ENCODE results near the gene CCDC8. TPM values are rescaled to one million over a fixed set of nuclear protein-coding genes. Genes with fewer than 3 reads are reported as not detected.

The CCDC8 gene
- total and polyA plus RNA-seq, 4 experiments from 2014 or later = not detected

- H3K4me3 ChIP-seq (ENCODE audit: low read length in 2 of 2) = no peak overlapping the region
- H3K27me3 Mint-ChIP-seq = peaks cover 10 to 22% of the 10 kb centered on the region in 2 donors
- no peaks in the 10 kb centered on the region for H3K9me3 ChIP-seq (ENCODE audit: control insufficient read depth in 1 of 2, low read length in 2 of 2)
- no peak for DNase-seq
- no peaks in the 10 kb centered on the region for H3K4me1 ChIP-seq (ENCODE audit: insufficient read depth, low read length)
- H3K27ac ChIP-seq (ENCODE audit: low read depth, low read length) = no peak overlapping the region
- peaks cover 2 to 13% (median 11%) of the 10 kb centered on the region in 8 donors for H3K9me3 Mint-ChIP-seq
- CTCF ChIA-PET (ENCODE audit: partially characterized antibody) = no interaction called here
- peaks cover 3 to 5% of the 10 kb centered on the region in 2 donors for H3K36me3 Mint-ChIP-seq
- H3K4me1 Mint-ChIP-seq = no peaks in the 10 kb centered on the region
- no peaks in the 10 kb centered on the region for H3K36me3 ChIP-seq (ENCODE audit: insufficient read depth, low read length)
- H3K4me3 Mint-ChIP-seq = no peak overlapping the region
- intact Hi-C loops (cut with micrococcal nuclease) = no loop called here
- H3K27me3 ChIP-seq (ENCODE audit: insufficient read depth, low read length) = peaks cover 3% of the 10 kb centered on the region
- no peak overlapping the region for H3K27ac Mint-ChIP-seq
- POLR2A ChIA-PET (ENCODE audit: partially characterized antibody) = no interaction called here
These were observed 38.8 kb upstream of the CCDC8 start for GRCh38 chr19:46452186-46452585.

- Mint-ChIP-seq H3K4me1 (no peaks in the 10 kb centered on the region), H3K36me3 (peaks cover 3 to 5% of the 10 kb centered on the region in 2 donors), H3K9me3 (peaks cover 2 to 13% (median 11%) of the 10 kb centered on the region in 8 donors), H3K27ac (no peak overlapping the region), H3K27me3 (peaks cover 8 to 21% of the 10 kb centered on the region in 2 donors), H3K4me3 (no peak overlapping the region)
- Histone ChIP-seq H3K4me1 (ENCODE audit: insufficient read depth, low read length) (no peaks in the 10 kb centered on the region), H3K4me3 (ENCODE audit: low read length in 2 of 2) (no peak overlapping the region), H3K36me3 (ENCODE audit: insufficient read depth, low read length) (no peaks in the 10 kb centered on the region), H3K27me3 (ENCODE audit: insufficient read depth, low read length) (no peaks in the 10 kb centered on the region), H3K27ac (ENCODE audit: low read depth, low read length) (no peak overlapping the region), H3K9me3 (ENCODE audit: control insufficient read depth in 1 of 2, low read length in 2 of 2) (no peaks in the 10 kb centered on the region)
- no peak for DNase-seq
- POLR2A ChIA-PET (ENCODE audit: partially characterized antibody) = no interaction called here
- intact Hi-C loops (cut with micrococcal nuclease) = no loop called here
- CTCF ChIA-PET (ENCODE audit: partially characterized antibody) = no interaction called here
These were observed 38.0 kb upstream of the CCDC8 start for GRCh38 chr19:46451352-46451751.

GRCh38 chr19:46450737-46451136 lies 37.4 kb upstream of the CCDC8 start:
- ChIA-PET CTCF (ENCODE audit: partially characterized antibody) (no interaction called here), POLR2A (ENCODE audit: partially characterized antibody) (no interaction called here)
- peaks cover 2 to 13% (median 11%) of the 10 kb centered on the region in 8 donors for H3K9me3 Mint-ChIP-seq

GRCh38 chr19:46449228-46449627 lies 35.9 kb upstream of the CCDC8 start:
- intact Hi-C loops (cut with micrococcal nuclease) = no loop called here
- Histone ChIP-seq H3K4me3 (ENCODE audit: low read length in 2 of 2) (no peak overlapping the region), H3K27ac (ENCODE audit: low read depth, low read length) (no peak overlapping the region), H3K36me3 (ENCODE audit: insufficient read depth, low read length) (no peaks in the 10 kb centered on the region), H3K9me3 (ENCODE audit: control insufficient read depth in 1 of 2, low read length in 2 of 2) (no peaks in the 10 kb centered on the region), H3K4me1 (ENCODE audit: insufficient read depth, low read length) (no peaks in the 10 kb centered on the region), H3K27me3 (ENCODE audit: insufficient read depth, low read length) (no peaks in the 10 kb centered on the region)
- Mint-ChIP-seq H3K4me3 (no peak overlapping the region), H3K27me3 (peaks cover 5 to 22% of the 10 kb centered on the region in 2 donors), H3K4me1 (no peaks in the 10 kb centered on the region), H3K27ac (no peak overlapping the region), H3K9me3 (peaks cover 2 to 13% (median 11%) of the 10 kb centered on the region in 8 donors), H3K36me3 (peaks cover 3 to 5% of the 10 kb centered on the region in 2 donors)
- DNase-seq = no peak
- ChIA-PET CTCF (ENCODE audit: partially characterized antibody) (interaction anchor here (1.2 kb wide), 1 partner anchor 89 kb away, joined by 3 read pairs; no protein-coding TSS in a partner anchor), POLR2A (ENCODE audit: partially characterized antibody) (no interaction called here)

More at GRCh38 chr19:46450737-46451136, 37.4 kb upstream of the CCDC8 start:
- no peaks in the 10 kb centered on the region for H3K27me3 ChIP-seq (ENCODE audit: insufficient read depth, low read length)
- no peak overlapping the region for H3K4me3 Mint-ChIP-seq
- H3K9me3 ChIP-seq (ENCODE audit: control insufficient read depth in 1 of 2, low read length in 2 of 2) = no peaks in the 10 kb centered on the region
- H3K4me3 ChIP-seq (ENCODE audit: low read length in 2 of 2) = no peak overlapping the region
- no peaks in the 10 kb centered on the region for H3K36me3 ChIP-seq (ENCODE audit: insufficient read depth, low read length)
- H3K4me1 ChIP-seq (ENCODE audit: insufficient read depth, low read length) = no peaks in the 10 kb centered on the region
- peaks cover 5 to 22% of the 10 kb centered on the region in 2 donors for H3K27me3 Mint-ChIP-seq
- H3K27ac Mint-ChIP-seq = no peak overlapping the region
- no peaks in the 10 kb centered on the region for H3K4me1 Mint-ChIP-seq
- H3K36me3 Mint-ChIP-seq = peaks cover 3 to 5% of the 10 kb centered on the region in 2 donors
- DNase-seq = no peak
- intact Hi-C loops (cut with micrococcal nuclease) = no loop called here
- no peak overlapping the region for H3K27ac ChIP-seq (ENCODE audit: low read depth, low read length)

GRCh38 chr19:46448601-46449000 lies 35.2 kb upstream of the CCDC8 start:
- H3K27me3 ChIP-seq (ENCODE audit: insufficient read depth, low read length) = no peaks in the 10 kb centered on the region
- H3K27me3 Mint-ChIP-seq = peaks cover 5 to 22% of the 10 kb centered on the region in 2 donors
- intact Hi-C loops (cut with micrococcal nuclease) = no loop called here
- no peak overlapping the region for H3K4me3 ChIP-seq (ENCODE audit: low read length in 2 of 2)
- H3K4me3 Mint-ChIP-seq = no peak overlapping the region
- no peak overlapping the region for H3K27ac ChIP-seq (ENCODE audit: low read depth, low read length)
- no peaks in the 10 kb centered on the region for H3K4me1 ChIP-seq (ENCODE audit: insufficient read depth, low read length)
- no peak for DNase-seq
- H3K4me1 Mint-ChIP-seq = no peaks in the 10 kb centered on the region
- H3K36me3 Mint-ChIP-seq = peaks cover 3 to 5% of the 10 kb centered on the region in 2 donors
- no peak overlapping the region for H3K27ac Mint-ChIP-seq
- ChIA-PET CTCF (ENCODE audit: partially characterized antibody) (interaction anchor here (1.2 kb wide), 1 partner anchor 90 kb away, joined by 3 read pairs; no protein-coding TSS in a partner anchor), POLR2A (ENCODE audit: partially characterized antibody) (no interaction called here)
- no peaks in the 10 kb centered on the region for H3K9me3 ChIP-seq (ENCODE audit: control insufficient read depth in 1 of 2, low read length in 2 of 2)
- H3K9me3 Mint-ChIP-seq = peaks cover 2 to 13% (median 11%) of the 10 kb centered on the region in 8 donors
- no peaks in the 10 kb centered on the region for H3K36me3 ChIP-seq (ENCODE audit: insufficient read depth, low read length)

- no peak overlapping the region for H3K27ac Mint-ChIP-seq
- Histone ChIP-seq H3K36me3 (ENCODE audit: insufficient read depth, low read length) (no peaks in the 10 kb centered on the region), H3K27me3 (ENCODE audit: insufficient read depth, low read length) (no peaks in the 10 kb centered on the region), H3K4me3 (ENCODE audit: low read length in 2 of 2) (no peak overlapping the region), H3K27ac (ENCODE audit: low read depth, low read length) (no peak overlapping the region), H3K9me3 (ENCODE audit: control insufficient read depth in 1 of 2, low read length in 2 of 2) (no peaks in the 10 kb centered on the region), H3K4me1 (ENCODE audit: insufficient read depth, low read length) (no peaks in the 10 kb centered on the region)
- H3K9me3 Mint-ChIP-seq = peaks cover 2 to 13% (median 11%) of the 10 kb centered on the region in 8 donors
- H3K36me3 Mint-ChIP-seq = peaks cover 3 to 5% of the 10 kb centered on the region in 2 donors
- H3K4me1 Mint-ChIP-seq = peaks cover 0 to 4% (median 3%) of the 10 kb centered on the region in 4 donors
- ChIA-PET POLR2A (ENCODE audit: partially characterized antibody) (no interaction called here), CTCF (ENCODE audit: partially characterized antibody) (interaction anchor here (1.2 to 1.5 kb wide), 2 partner anchors 11 to 18 kb away, joined by 3 to 5 read pairs; no protein-coding TSS in a partner anchor)
- H3K27me3 Mint-ChIP-seq = peaks cover 5 to 22% of the 10 kb centered on the region in 2 donors
- H3K4me3 Mint-ChIP-seq = no peak overlapping the region
- no peak for DNase-seq
- intact Hi-C loops (cut with micrococcal nuclease) = no loop called here
These were observed 34.5 kb upstream of the CCDC8 start for GRCh38 chr19:46447824-46448223.

GRCh38 chr19:46447006-46447405 lies 33.6 kb upstream of the CCDC8 start:
- no peaks in the 10 kb centered on the region for H3K27me3 ChIP-seq (ENCODE audit: insufficient read depth, low read length)
- intact Hi-C loops (cut with micrococcal nuclease) = no loop called here
- Mint-ChIP-seq H3K4me1 (peaks cover 0 to 4% (median 3%) of the 10 kb centered on the region in 4 donors), H3K4me3 (no peak overlapping the region), H3K9me3 (peaks cover 2 to 13% (median 11%) of the 10 kb centered on the region in 8 donors), H3K27me3 (peaks cover 4 to 22% of the 10 kb centered on the region in 2 donors), H3K36me3 (peaks cover 3 to 5% of the 10 kb centered on the region in 2 donors), H3K27ac (no peak overlapping the region)
- H3K36me3 ChIP-seq (ENCODE audit: insufficient read depth, low read length) = no peaks in the 10 kb centered on the region
- no peak for DNase-seq
- ChIA-PET POLR2A (ENCODE audit: partially characterized antibody) (no interaction called here), CTCF (ENCODE audit: partially characterized antibody) (interaction anchor here (1.2 to 1.5 kb wide), 2 partner anchors 11 to 19 kb away, joined by 3 to 5 read pairs; no protein-coding TSS in a partner anchor)
- no peaks in the 10 kb centered on the region for H3K9me3 ChIP-seq (ENCODE audit: control insufficient read depth in 1 of 2, low read length in 2 of 2)
- H3K4me1 ChIP-seq (ENCODE audit: insufficient read depth, low read length) = no peaks in the 10 kb centered on the region
- no peak overlapping the region for H3K4me3 ChIP-seq (ENCODE audit: low read length in 2 of 2)
- no peak overlapping the region for H3K27ac ChIP-seq (ENCODE audit: low read depth, low read length)
